HG03565 (cell line): ENCODE data around the gene TMEM163.

Source experiments
- ATAC-seq: cut with Tn5 transposase; IDR thresholded peaks from one replicate; pipeline ENCODE4 v1.9.1; 2021; ENCODE audit warnings: mild to moderate bottlenecking, moderate library complexity; ENCODE audit not compliant: unreplicated experiment

Gene TMEM163

DNA sequence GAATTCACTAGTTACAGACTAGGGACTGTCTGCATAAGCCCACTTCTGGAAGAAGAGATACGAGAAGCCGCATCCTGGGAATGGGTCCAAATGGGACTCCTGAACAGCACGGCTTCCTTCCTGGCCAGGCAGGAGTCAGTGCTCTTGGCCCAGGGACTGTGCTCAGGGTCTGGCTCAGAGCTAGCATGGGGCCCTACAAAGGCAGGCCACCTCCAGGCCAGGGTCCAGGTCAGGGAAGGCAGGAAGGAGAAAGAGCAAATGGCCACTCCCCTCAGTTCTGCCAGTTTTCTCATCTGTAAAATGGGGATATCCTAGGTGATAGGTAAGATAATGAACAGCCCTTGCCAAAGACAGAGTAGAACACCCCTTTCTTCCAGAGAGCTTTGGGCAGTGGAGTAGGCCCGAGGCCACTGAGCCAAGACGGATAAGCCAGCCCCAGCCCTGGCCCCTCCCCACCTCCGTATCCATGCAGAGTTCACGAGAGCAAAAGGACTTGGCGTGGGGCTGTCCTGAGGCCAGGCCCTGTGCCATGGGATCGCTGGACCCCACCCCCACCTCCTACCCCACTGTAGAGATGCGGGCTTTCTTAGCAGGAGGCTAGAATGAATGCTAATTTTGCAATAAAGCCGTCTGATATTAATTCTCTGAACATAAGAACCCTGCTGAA lies 274.9 kb downstream of the TMEM163 start:
- ATAC-seq = no peak

DNA sequence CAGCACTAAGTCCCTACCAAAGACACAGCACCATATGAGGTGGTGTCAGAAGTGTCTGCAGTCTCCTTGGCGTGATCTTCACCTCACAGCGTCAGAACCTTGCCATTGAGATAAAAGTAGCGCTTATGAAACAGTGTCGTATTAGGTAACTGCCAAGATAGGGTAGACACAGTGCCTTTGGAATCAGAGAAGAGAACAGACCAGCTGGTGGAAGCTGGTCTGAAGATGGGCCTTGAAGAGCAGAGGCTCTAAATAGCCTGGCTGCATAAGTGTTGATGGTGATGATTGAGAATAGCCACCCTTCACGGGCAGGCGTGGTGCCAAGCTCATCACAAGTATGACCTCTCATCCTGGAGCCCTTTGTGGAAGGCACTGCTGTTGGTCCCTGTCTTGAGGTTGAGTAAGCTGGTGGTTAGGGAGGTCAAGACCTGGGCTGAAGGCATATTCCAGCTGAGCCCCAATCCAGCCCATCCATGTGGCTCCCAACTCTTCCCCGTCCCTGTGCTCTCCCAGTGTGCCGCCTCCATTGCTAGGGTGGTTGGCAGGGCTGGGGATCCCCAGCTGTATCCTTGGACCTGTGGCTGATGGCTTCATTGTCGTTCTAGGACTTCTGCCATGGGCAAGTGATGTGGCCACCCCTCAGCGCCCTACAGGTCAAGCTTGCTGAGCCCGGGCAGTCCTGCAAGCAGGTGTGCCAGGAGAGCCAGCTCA lies 277.5 kb downstream of the TMEM163 start:
- ATAC-seq = no peak

DNA sequence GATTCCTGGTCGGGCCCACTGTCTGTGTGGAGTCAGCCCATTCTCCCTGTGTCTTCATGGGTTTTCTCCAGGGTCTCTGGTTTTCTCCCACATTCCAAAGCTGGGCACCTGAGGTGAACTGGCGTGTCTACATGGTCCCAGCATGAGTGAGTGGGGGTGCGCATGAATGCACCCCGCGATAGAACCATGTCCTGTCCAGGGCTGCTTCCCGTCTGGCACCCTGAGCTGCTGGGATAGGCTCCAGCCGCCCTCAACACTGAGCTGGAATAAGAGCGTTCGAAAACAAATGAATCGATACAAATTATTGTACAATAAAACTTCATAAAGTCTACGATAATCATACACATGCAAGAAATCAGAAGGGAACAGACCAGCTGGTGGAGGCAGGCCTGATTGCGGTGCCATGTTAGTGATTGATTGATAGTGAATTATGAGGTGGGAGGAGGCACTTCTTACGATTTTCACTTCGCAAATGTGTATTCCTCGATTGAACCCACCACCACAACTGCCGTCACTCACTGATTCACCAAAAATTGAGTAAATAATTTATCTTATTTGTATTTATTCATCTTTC lies 278.4 kb downstream of the TMEM163 start:
- no peak for ATAC-seq

DNA sequence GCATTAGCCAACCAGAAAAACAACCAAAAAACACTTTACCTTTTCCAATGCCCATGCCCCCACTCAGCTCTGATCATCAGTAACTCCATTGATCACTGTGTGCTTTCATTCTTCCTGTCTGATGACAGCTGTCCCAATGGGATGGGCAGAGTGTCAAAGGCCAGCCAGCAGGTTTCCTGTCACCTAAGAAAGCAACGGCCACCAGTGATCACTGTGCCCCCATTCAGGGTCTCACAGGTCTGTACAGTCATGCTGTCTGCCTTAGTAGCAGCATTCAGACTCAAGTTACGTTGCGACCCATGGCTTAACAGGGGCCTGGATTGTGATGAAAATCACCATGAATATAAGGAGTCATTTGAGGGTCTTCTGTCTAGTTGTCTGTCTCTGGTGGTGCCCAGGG lies 280.4 kb downstream of the TMEM163 start:
- ATAC-seq = no peak

DNA sequence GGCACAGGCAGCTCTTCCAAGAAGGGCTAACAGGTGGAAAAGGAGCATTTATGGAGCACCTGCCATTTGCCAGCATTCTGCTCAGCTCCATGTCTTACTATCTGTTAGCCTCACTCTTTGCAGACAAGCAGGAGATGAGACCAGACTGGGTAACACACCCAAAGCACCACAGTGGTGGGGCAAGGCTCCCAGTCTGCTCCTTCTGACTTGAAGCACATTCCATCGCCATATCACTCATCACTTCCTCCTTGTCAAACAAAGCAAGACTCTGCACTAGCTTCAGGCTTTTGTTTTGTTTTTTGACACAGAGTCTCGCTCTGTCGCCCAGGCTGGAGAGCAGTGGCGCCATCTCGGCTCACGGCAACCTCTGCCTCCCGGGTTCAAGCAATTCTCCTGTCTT lies 282.1 kb downstream of the TMEM163 start:
- ATAC-seq = no peak

DNA sequence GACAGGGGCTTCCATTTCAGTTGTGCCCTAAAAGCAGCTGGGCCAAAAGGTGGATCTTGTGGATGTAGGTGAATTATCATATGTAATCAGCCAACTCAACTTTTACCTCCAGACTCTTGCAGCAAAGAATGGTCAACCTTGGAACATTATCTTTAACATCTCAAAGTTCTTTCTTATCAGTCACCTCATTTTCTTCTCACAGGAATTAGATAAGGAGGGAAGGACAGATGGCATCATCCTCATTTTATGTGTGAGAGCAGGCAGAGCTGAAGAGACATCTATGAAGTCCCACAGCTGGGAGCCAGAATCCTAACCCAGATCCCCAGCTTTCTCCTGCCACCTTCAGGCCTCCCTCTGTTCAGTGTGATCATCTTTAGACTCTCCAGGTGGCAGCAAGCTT lies 282.9 kb downstream of the TMEM163 start:
- ATAC-seq = no peak

DNA sequence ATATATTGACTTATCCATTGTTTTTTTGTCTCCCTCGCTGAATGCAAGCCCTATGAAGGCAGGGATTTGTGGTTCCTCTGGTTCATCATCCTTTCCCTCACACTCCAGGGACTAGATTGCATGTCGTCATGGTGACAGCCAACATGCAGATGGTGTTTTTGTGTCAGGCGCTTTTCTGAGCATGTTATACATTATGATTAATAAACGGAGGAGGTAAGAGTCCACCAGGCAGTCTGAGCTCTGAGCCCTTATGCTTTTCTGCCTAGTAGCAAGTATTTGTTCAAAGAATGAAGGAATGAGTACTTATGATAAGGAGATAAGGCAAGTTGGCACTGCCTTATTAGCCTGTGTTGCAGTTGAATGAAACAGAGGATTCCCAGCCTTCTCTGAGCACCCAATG lies 283.3 kb downstream of the TMEM163 start:
- no peak for ATAC-seq

DNA sequence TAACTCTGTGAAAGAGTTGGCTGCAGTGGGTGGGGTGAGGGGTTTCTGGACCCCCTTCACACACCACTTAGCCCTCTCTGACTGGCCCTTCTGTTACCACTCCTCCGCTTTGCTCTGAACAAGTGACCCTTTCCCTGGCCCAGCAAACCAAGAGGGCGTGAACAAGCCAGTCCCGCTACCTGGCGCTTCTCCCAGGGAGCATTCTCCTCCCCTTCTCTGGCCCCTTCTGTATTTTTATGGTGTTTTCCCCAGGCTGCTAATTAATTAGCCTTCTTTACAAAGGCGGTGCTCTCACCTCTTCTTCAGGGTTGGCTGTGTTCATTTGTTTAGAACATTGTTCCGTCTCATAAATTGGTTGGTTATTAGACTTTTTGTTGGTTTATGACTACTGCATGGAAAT lies 284.8 kb downstream of the TMEM163 start:
- no peak for ATAC-seq

DNA sequence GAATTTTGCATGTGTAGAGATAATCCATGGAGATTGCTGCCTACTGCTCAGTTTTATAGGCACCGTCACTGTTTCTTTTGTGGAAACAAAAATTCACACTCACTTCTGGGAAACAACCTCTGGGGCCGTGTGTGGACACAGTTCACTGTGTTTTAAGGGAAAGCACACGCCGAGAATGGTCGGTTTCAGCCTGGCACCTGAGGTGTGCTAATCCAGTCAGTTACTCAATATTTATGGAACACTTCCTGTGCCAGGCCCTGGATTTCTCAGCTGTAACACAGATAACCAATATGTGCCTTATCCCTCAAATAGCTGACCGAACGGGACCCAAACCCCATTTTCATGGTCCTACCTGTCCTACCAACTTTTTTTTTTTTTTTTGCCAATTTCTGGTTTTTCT lies 285.3 kb downstream of the TMEM163 start:
- no peak for ATAC-seq

DNA sequence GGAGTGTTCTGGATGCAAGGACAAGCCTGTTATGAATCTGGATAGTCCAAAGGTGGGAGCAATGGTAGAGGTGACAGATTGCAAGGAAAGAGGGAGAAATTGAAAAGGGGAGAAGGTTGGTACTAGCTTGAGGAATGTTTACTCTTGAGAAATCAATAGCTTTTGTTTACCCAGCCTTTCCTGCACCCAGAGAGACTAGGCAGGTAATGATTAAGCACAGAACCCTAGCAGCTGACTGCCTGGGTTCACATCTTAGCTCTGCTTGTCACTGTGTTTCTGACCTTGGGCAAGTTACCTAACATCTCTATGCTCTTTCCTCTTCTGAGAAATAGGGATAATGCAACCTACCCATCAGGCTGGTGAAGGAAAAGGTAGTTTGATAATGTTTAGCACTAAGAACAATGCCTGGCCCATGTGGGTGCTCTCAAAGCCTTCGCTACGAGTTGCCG lies 286.3 kb downstream of the TMEM163 start:
- no peak for ATAC-seq

DNA sequence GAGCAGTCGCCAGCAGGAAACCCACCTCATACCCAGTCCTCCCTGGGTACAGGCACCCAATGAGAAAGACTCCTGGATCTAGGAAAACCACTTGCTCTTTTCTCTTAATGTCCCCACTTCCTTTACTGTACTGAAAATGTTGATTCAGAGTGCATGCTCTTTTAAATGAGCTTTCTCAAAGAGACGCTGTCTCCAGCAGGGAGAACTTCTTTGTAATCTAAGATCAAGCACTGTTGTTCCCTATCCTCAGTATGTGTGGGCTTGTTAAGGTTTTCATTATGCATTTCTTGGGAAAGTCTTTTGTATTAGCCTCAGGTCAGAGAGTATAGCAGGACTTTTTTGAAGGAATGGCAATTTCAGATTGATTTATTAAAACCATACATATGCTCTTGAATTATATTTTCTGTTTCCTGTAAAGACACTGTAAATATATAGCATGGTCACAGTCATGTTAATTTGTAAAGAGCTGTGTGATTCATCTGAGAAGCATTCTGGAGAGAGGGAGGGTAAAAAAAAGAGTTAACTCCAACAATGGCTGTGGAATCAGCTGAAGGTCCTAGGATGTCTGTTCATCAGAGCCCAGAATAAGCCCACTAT lies 286.9 kb downstream of the TMEM163 start:
- ATAC-seq = no peak

DNA sequence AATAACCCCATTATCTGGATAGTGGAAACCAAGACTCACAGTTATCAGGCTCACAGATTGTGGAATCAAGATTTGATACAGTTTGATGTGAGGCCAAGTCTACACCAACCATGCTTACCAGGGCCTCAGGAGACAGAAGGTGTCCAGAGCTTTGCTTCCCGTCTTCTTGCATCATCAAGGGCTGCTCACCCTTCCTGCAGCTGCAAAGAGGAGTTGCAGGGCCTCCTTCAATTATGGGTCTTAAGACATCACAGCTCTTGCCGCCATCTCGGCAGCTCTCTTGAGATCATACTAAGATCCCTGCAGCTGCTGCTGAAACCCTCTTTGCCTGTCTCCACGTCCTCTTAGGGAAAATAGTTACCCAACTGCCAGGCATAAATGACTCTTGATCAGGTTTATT lies 288.9 kb downstream of the TMEM163 start:
- ATAC-seq = no peak

DNA sequence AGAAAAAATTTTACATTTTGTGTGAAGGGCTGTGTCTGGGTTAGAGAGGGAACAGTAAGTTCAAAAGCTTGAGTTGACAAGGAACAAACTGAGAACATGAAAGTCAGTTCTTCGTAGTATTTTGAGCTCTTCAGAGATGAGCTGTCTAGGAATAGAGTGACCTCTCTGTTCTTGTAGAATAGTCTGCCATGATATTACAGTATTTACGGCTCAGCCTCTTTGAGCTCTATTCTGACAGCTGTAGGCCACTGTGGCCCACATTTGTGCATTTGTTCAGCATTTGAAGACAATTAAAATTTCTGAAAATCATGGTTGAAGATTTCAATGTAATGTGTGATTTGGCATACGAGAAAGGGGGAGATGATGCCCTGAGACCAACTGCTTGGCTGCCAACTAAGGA lies 292.1 kb downstream of the TMEM163 start:
- ATAC-seq = no peak

DNA sequence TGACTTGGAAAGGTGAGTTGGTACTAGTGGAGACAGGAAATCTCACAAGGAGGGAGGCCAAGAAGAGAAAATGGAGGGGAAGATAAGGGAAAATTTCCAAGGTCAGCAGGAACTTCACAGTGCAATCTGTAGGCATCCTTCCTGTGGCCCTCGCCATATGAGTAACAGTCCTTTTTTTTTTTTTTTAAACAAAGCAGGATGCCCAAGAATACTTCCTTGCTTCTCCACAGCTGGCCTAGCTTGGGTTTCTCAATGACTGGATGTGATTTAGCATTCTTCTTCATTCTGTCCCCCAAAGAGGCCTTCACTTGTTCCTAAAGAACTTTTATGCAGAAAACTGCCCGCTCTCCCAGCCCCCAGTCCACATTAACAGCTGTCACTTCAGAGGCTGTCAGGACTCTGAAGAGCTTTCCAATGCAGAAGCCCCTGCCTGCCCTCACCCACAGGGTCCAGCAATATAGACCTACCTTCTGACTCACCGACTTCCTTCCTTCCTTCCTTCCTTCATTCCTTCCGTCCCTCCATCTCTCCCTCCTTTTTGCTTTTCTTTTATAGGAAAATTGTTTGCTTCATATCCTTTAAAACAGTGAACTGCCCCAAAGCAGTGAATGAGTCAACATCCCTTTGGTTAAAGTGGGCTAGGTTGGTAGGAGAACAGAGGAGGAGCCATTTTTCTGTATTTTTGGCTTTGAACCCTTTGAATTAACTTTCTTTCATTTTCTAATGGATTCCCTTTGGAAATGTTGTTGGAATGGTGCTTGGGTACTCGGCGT lies 292.9 kb downstream of the TMEM163 start:
- no peak for ATAC-seq

DNA sequence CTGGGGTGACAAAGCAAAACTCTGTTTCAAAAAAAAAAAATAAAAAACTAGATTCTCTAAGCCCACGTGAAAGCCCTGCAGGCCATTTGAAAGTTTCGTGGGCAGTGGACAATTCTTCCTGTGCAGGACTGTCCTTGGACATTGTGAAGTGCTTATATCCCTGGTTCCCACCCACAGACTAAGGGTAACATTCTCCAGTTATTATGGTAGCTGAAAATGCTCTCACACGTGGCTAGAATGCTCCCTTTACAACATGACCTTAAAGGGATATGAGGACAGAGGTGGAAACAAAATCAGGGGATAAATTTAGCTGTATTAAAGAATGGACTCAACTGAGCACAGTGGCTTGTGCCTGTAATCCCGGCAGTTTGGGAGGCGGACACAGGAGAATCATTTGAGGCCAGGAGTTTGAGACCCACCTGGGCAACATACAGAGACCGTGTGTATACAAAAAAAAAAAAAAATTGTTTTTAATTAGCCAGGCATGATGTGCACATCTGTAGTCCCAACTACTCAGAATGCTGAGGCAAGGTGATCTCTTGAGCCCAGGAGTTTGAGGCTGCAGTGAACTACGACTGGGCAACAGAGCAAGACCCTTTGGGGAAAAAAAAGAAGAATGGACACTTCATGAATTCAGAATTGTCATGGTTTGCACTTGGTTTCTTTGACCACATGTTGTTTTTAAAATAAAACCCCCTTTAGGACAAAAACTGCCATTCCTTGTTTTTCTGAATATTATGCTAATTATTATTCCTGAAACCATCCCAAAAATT lies 297.1 kb downstream of the TMEM163 start:
- ATAC-seq = no peak

DNA sequence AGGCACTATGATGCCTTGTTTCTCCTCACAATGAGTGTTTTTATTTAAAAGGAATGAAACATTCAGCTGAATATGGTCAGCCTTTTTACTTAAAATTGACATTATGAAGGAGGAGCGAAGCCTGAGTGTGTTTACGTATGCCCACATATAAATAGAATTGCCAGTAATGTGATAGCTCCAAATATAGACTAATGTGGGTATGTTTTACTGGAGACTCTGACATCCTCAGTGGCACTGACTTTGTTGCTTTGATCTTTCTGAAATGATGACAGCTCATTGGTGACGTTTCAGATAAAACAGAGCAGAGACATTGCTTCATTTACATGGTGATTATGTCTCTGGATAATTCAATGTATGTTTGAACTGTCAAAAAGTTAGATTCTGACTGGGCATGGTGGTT lies 297.9 kb downstream of the TMEM163 start:
- no peak for ATAC-seq

DNA sequence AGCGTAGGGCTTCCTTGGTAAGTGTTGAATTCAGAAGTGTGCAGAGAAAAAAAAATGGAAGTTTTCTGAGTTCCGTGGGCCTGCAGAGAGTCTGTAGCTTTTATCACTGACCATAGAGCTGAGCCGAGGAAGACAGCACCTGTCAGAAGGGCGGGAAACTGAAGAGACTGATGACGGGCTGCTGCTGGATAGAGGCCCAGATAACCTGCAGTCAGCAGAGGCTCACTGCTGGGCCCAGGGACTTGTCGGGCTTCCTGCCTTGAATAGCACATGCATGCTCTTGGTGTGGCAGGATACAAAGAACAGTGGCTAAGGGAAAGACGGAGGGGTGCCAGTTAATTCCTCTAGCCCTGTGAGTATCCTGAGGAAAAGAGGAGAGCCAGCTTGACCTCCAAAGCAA lies 298.5 kb downstream of the TMEM163 start:
- ATAC-seq = no peak

DNA sequence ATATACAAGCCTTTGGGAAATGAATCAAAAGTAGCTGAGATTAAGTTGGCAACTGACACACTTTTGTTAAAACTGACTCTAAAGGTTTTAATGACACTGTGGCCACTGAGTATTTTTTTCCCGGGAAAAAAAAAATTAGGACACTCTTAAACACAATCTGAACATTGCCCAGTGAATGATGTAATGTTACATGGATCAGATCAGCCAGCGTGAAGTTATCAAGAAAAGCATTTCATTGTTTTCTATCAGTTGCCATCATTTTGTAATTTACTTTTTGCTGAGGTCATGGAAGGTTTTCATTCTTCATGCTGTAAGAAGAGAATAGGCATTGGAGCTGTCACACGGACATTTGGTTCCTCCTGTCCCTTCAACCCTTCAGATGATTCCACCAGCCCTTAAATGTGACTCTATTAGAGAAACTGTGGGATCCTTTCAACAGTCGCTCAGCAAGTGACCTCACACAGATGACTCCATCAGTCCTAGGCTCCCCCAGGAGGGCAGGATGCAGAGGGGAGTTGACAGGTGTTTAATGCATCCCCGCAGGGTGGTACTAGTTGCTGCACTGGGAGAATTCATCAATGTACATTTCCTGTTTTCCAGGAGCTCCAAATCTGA lies 300.7 kb downstream of the TMEM163 start:
- no peak for ATAC-seq

DNA sequence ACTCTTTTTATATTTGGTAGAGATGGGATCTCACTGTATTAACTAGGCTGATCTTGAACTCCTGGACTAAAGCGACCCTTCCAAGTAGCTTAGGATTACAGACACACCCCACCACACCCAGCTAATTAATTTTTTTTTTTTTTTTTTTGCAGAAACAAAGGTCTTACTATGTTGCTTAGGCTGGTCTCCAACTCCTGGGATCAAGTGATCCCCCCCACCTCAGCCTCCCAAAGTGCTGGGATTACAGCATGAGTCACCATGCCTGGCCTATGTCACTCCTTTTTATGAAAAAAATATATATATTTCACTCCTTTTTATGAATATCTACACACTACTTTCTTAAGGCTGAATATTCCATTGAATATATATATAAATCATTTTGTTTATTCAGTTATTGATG lies 302.2 kb downstream of the TMEM163 start:
- no peak for ATAC-seq

DNA sequence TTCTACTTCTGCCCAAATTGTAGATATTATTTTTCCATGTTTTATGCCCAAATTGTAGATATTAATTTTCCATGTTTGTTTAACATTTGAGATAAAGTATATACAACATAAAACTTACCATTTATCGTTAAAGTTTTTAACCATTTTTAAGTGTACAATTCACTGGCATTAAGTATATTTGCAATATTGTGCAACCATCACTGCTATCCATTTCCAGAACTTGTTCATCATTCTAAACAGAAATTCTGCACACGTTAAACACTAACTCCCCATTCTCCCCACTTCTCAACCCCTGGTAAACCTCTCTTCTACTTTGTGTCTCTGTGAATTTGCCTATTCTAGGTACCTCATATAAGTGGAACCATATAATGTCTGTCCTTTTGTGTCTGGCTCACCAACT lies 302.8 kb downstream of the TMEM163 start:
- no peak for ATAC-seq
